NB4 (cell line): ENCODE data around the gene SCNN1B.

Experiments used
- CTCF ChIP-seq: IDR thresholded peaks from one replicate; pipeline ENCODE4 v1.5.1; 2012; ENCODE audit warnings: low read depth, low read length
- MAX ChIP-seq: IDR thresholded peaks from 2 replicates; pipeline ENCODE4 v1.6.1; 2011; ENCODE audit warnings: low read depth, low read length
- MYC ChIP-seq: IDR thresholded peaks from 2 replicates; pipeline ENCODE4 v1.6.1; 2011; ENCODE audit warnings: low read depth, low read length
- POLR2A ChIP-seq: IDR thresholded peaks from 2 replicates; pipeline ENCODE4 v1.6.1; 2011; ENCODE audit warnings: mild to moderate bottlenecking; ENCODE audit not compliant: insufficient read length; ENCODE audit errors: extremely low read depth

- TF ChIP-seq CTCF (no peak), MYC (no peak), POLR2A (no peak), MAX (no peak)
These were observed 103.9 kb downstream of the SCNN1B start for GRCh38 chr16:23406024-23406423.
